HG03139 (cell line): Measurements from ENCODE around the gene SFN.
"Not testable (repeated sequence)": the region's sequence is repeated elsewhere in the genome, so short reads cannot be mapped to it uniquely, and the experiment has no call there.

Experiments
- ATAC-seq: cut with Tn5 transposase; IDR thresholded peaks from one replicate; pipeline ENCODE4 v1.9.1; 2021; ENCODE audit not compliant: unreplicated experiment

Gene SFN

GRCh38 chr1:26861889-26862378 lies 1.0 kb upstream of the SFN start:
- no peak for ATAC-seq

GRCh38 chr1:26863685-26864077 lies 732 bp downstream of the SFN start:
- no peak for ATAC-seq

- ATAC-seq, result peak; percentile 89
Observed at GRCh38 chr1:26864610-26865480, 1.9 kb downstream of the SFN start.

DNA sequence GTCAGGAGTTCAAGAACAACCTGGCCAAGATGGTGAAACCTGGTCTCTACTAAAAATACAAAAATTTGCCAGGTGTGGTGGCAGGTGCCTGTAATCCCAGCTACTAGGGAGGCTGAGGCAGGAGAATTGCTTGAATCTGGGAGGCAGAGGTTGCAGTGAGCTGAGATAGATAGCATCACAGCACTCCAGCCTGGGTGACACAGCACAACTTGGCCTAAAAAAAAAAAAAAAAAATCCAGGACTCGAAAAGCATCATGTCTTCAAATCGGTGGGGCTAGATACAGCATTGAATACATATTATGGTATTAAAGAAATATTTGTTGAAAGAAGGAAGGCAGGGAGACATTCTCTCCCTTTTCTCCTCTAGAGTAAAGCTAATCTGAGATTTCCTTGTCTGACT lies 10.1 kb downstream of the SFN start:
- ATAC-seq, result not testable (repeated sequence)

GRCh38 chr1:26874896-26875295 lies 11.9 kb downstream of the SFN start:
- no peak for ATAC-seq

DNA sequence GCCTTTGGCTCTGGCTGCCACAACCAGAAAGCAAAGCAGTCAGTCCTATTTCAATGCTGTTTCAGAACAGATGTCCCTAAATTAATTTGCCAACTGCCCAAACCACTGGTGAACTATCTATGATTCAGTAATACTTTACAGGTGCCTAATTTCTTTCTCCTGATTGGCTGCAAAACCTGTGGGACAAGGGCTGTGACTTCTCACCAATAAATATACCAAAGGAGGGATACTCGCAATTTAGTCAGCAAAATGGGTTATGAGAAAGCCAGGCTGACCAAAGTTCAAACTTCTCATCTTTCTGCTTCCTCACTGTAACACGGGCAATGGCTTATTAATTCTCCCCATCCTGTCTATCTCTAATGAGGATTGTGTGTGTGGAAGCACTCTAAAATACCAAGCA lies 14.4 kb downstream of the SFN start:
- no peak for ATAC-seq

GRCh38 chr1:26879793-26880192 lies 16.8 kb downstream of the SFN start:
- no peak for ATAC-seq

- not testable (repeated sequence) for ATAC-seq
Observed at GRCh38 chr1:26881611-26882010, 18.7 kb downstream of the SFN start.

GRCh38 chr1:26882696-26883463 lies 19.9 kb downstream of the SFN start:
- no peak for ATAC-seq

DNA sequence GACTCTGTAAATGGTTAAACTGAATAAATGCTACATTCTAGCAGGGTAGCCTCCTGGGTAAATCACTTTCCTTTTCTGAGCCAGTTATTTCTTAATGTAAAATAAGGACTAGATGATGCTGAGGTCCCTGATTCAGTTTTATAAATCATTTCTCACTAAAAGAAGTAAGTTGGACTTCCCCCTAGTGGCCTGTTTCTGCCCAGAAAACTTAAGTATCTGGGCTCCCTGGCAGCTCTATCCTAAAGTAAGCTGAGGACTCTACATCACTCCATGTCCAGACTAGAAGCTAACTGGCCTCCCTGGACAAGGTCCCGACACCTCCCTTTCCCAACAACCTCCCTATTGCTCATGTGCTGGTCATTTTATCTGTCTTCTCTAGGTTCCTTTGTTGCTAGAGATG lies 24.2 kb downstream of the SFN start:
- ATAC-seq, result no peak

DNA sequence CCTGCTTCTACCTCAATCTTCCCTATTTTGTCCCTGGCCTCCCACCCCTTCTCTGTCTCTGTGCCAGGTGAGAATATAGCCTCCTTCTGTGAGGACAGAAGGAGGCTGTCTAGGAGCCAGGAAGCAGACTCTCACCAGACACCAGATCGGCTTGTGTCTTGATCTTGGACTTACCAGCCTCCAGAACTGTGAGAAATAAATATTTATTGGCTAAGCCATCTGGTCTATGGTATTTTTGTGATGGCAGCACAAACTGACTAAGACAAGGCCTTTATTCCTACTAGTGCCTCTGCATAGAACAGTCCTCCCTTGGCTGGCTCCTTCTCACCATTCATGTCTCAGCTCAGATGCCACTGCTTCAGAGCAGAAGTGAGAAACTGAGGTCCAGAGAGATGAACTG lies 25.3 kb downstream of the SFN start:
- no peak for ATAC-seq

- peak; percentile 81 for ATAC-seq
Observed at GRCh38 chr1:26889551-26890466, 26.9 kb downstream of the SFN start, which contains the start of gene GPN2. TSS of gene GPN2 (minus strand) at chr1:26890283. CDS start at chr1:26890096, 187 bp downstream.

- ATAC-seq, result peak; percentile 17
Observed at GRCh38 chr1:26890467-26890796, 27.5 kb downstream of the SFN start.

DNA sequence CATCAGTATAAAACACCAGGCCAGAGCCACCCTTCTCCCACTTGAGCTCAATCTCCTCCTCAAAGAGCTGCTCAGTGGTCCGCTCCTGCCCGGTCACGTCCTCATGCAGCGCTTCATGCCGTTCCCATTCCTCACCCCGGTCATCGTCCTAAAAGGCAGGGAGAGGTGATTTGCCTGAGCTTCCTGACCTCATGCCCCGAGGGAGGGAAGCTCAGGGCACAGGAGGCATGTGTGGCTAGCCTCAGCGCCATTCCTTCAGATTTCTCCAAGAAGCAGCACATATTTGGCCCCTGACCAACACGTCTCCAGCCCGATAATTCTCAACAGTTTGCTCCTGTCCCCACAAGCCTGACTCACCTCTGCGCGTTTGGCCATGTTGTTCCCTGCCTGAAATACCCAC lies 31.3 kb downstream of the SFN start:
- no peak for ATAC-seq

DNA sequence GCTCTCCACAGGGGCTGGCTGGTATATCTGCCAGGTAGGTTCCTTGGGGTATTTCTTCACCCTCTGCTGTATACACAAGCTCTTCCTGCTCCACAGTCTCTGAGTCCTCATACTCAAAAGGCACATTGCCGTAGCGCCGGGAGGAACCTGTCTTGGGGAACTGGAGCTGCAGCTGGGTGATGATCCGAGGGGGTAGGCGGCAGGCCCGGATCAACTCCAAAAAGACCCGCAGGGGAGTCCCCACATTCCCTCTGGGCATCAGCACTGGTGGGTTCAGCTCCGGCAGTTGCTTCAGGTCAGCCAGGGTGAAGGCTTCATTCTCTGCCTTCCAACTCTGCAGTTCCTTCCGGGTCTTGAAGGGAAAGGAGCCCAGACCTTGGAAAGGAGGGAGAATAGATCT lies 34.4 kb downstream of the SFN start:
- ATAC-seq, result no peak

DNA sequence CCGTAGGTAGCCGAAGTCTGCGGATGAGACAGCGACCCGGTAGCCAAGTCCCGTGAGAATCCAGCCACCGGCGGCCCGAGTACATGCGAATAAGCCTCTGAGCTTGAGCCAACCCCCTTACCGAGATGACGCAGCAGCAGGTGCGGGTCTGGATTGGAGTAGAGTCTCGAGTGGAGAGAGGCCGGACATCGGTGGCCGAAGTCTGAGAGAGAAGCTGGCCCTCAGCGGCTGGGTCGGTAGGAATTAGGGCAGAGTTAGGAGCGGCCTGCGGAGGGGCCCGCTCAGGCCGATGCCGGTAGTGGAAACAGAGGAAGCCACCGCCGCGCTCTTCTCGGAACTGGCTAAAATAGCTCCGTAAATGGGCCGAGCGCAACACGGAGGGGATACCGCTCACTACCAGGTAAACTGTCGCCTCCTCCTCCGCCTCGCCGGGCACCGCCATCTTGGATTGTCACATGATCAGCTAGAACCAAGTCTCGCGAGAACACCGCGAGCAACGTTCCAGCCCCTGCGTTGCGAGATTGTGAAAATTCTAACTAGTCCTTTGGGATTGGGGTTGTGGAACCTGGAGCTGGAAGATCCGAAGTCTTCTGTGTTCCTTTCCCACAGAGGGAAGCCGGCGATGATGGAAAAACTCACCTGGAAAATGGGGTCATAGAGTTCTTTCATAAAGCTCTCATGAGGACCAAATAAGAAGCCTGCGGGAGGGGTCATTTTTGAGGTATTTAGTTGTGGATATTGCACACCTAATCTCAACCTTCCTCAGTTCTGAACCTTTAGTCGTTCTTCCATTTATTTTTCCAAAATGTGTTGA lies 37.3 kb downstream of the SFN start, which contains the start of gene GPATCH3:
TSS of gene GPATCH3 (minus strand) at position 467 of the 814 bp plus-strand sequence. CDS start at position 442, 25 bp downstream.
- peak; percentile 75 for ATAC-seq

GRCh38 chr1:26900815-26901511 lies 38.0 kb downstream of the SFN start:
- ATAC-seq, result no peak

GRCh38 chr1:26907071-26907917 lies 44.3 kb downstream of the SFN start:
- ATAC-seq, result no peak

DNA sequence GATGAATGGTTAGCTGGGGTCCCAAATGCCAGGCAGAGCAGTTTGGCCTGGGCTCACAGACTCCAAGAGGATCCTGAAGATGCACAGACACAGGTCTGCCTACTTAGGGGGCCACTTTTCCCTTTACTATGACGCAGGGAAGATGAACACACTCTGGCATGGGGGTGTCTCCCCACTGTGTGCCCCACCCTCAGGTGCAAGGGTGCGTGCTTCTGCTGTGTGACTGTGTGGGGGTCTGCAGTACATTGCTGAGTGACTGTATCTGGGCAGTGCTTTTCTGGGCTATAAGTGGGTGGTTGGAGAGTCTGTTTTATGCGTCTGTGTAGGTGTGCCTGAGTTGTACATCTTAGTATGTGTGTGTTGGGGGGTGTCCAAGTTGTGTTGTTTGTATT lies 47.0 kb downstream of the SFN start:
- ATAC-seq, result no peak
